BJ (cell line): ENCODE data around the gene PKN2. TPM values are rescaled to one million over a fixed set of nuclear protein-coding genes. Genes with fewer than 3 reads are reported as not detected.

Experiments
- CTCF ChIA-PET: fragments of 350-600 bp; formaldehyde crosslinking; extraction: SDS; loops from one replicate; lab custom pipeline; 2021; ENCODE audit warnings: antibody characterized with exemption, inconsistent platforms; lab: Yijun Ruan, JAX
- POLR2A ChIA-PET: fragments of 300-600 bp; sonication (Branson Sonifier 250); formaldehyde crosslinking; extraction: SDS; loops from one replicate; lab custom pipeline; 2021; ENCODE audit warnings: antibody characterized with exemption; lab: Charles Lee
- DNase-seq: peaks from one replicate; pipeline ENCODE4 v3.0.0-alpha.2; 2011; ENCODE audit warnings: low read depth
- H3K27me3 ChIP-seq: 2 replicates; pipeline ENCODE4 v1.6.0; 2011; ENCODE audit warnings: low read length; ENCODE audit not compliant: control insufficient read depth, insufficient read depth
- H3K36me3 ChIP-seq: 2 replicates; pipeline ENCODE4 v1.5.1; 2011; ENCODE audit warnings: low read length; ENCODE audit not compliant: control insufficient read depth, insufficient read depth
- H3K4me3 ChIP-seq: 2 replicates; pipeline ENCODE4 v1.5.1; 2011; ENCODE audit warnings: low read depth, mild to moderate bottlenecking, control low read depth, low read length
- polyA plus RNA-seq: library from polyadenylated mRNA; depleted of rRNA; stranded (reverse); fragments of >200 nt; gene quantifications from 2 replicates; pipeline ENCODE4 v1.2.3, GENCODE V29; 2011
- TF ChIP-seq, protein P1 (sequence below): IDR thresholded peaks from 2 replicates; pipeline ENCODE4 v1.5.1; 2011; ENCODE audit warnings: low read depth, mild to moderate bottlenecking, control low read depth, inconsistent platforms, low read length, moderate library complexity; ENCODE audit not compliant: insufficient read depth

The PKN2 gene
- polyA plus RNA-seq, 1 experiment = 9.5 TPM

DNA sequence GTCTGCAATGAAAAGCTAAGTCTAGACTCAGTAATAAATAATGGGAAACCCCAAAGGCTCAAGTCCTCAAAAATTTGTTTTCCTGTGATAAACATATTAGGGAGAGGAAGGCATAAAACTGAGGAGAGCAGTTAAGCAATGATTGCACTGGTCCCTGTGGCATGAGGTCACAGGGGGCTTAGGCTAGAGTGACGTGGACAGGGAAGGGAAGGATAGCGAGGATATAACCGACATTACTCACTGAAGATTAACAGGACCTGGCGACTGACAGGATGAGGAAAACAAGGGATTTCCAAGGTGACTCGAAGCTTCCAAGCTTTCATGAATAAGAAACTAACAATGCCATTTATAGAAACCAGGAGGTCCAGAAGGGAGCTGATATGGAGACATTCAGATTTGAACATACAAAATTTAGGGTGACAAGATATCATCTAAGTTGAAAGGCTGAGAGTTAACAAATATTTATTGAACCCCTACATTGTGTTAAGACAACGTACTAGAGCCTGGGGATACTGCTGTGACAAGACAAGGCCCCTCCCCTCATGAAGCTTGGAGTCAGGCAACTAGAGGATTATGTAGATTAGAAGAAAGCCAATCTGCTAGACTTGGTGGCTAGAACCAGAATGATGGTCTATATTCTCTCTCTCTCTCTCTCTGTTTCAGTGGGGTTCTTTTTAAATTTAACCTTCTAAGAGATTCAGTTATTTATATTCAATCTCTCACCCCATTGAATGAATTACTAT lies 33.2 kb upstream of the PKN2 start:
- TF ChIP-seq, protein P1, sequence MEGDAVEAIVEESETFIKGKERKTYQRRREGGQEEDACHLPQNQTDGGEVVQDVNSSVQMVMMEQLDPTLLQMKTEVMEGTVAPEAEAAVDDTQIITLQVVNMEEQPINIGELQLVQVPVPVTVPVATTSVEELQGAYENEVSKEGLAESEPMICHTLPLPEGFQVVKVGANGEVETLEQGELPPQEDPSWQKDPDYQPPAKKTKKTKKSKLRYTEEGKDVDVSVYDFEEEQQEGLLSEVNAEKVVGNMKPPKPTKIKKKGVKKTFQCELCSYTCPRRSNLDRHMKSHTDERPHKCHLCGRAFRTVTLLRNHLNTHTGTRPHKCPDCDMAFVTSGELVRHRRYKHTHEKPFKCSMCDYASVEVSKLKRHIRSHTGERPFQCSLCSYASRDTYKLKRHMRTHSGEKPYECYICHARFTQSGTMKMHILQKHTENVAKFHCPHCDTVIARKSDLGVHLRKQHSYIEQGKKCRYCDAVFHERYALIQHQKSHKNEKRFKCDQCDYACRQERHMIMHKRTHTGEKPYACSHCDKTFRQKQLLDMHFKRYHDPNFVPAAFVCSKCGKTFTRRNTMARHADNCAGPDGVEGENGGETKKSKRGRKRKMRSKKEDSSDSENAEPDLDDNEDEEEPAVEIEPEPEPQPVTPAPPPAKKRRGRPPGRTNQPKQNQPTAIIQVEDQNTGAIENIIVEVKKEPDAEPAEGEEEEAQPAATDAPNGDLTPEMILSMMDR = no peak
- no peaks in the 10 kb centered on the region for H3K36me3 ChIP-seq
- ChIA-PET POLR2A (no interaction called here), CTCF (interaction anchor here (0.7 to 1.3 kb wide), 2 partner anchors 93 to 226 kb away, joined by 4 to 6 read pairs; no protein-coding TSS in a partner anchor)
- no peak overlapping the region for H3K4me3 ChIP-seq
- no peak for DNase-seq
- no peaks in the 10 kb centered on the region for H3K27me3 ChIP-seq

DNA sequence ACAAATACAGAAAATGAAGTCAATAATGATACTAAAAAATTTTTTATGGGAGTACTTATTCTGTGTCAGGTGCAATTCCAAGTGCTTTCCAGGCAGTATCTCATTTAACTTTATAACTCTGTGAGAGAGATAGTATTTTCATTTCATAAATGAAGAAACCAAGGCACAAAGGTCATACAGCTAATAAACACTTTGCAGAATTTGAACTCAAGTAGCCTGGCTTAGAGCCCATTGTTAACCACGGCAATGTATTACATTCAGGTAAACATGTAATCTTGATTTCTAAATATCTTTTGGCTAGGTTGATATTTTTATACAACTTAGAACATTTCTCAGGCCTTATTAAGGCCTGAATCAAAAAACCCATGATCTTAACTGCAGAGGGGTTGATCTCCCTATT lies 28.9 kb upstream of the PKN2 start:
- TF ChIP-seq, protein P1 = no peak
- POLR2A ChIA-PET = no interaction called here
- CTCF ChIA-PET = interaction anchor here (0.7 to 3.9 kb wide), 16 partner anchors 8 to 234 kb away, joined by 3 to 33 read pairs (median 4); no protein-coding TSS in a partner anchor
- no peaks in the 10 kb centered on the region for H3K27me3 ChIP-seq
- no peaks in the 10 kb centered on the region for H3K36me3 ChIP-seq
- DNase-seq = no peak
- no peak overlapping the region for H3K4me3 ChIP-seq

DNA sequence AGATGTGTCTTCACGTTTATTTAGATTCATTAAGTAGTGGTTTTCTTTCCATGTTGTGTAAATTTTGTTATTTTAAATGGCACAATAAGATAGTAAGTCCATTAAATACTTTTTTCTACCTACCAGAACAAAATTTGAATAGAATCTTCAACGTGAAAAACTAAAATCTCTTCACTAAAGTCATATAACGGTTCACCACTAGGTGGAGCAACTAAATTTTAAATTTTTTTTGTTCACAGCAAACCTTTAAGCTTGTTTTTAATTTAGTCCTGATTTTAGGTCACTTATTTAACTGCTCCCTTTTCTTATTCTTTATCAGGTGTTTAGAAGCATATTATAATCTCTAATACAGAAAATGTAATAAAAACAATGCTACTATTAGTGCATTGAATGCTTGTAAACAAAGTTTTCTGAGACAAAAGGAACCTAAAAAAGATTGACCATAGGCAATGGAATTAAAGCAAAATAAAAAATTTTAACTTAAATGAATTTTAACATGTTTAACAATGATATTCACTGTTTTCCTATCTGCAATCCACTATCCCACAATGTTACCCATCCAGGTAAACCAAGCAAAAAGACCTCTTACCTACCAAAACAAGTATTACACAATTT lies 28.3 kb upstream of the PKN2 start:
- POLR2A ChIA-PET = no interaction called here
- Histone ChIP-seq H3K36me3 (no peaks in the 10 kb centered on the region), H3K27me3 (no peaks in the 10 kb centered on the region), H3K4me3 (no peak overlapping the region)
- CTCF ChIA-PET = interaction anchor here (0.7 to 3.9 kb wide), 15 partner anchors 9 to 233 kb away, joined by 3 to 33 read pairs (median 4); no protein-coding TSS in a partner anchor
- DNase-seq = peak; percentile 1
- TF ChIP-seq, protein P1 = peak; percentile 57

DNA sequence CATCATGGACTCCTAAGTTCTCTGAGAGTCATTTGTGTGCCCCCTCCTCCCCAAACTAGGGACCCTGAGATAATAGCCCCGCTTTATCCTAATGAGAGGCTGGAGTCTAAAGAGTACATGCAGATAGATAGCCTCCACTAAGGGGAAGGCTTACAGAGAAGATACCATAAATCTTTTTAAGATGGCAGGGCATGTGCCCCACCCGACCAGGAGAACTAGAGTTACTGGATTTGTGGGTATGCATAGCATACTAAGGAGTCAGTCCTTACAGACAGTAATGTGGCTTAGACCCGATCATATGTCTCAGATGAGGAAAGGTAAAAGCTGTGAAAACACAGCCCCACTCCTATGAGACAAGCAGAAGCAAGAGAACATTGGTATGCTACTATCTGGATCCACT lies 25.7 kb upstream of the PKN2 start:
- TF ChIP-seq, protein P1 = no peak
- CTCF ChIA-PET = interaction anchor here (1.3 kb wide), 1 partner anchor 220 kb away, joined by 5 read pairs; no protein-coding TSS in a partner anchor

DNA sequence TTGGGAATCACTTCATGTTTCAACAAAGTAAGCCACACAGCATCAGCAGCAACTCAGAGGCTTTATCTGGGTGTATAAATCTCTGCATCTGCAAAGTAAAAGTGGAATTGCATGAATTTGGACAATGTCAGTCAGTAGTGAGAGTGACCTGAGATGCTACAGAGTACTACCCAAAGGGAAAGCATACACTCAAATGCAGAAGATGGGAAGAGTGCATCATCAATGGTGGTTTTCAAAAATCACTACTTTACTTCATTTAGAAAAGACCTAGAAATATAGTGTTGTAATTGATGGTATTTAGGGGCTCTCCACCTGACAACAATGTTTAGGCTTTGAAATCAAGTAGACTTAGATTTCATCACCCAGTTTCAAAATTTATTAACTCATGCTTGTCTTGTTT lies 24.5 kb upstream of the PKN2 start:
- POLR2A ChIA-PET = no interaction called here
- CTCF ChIA-PET = interaction anchor here (1.3 kb wide), 1 partner anchor 219 kb away, joined by 5 read pairs; no protein-coding TSS in a partner anchor
- TF ChIP-seq, protein P1 = no peak
- H3K4me3 ChIP-seq = no peak overlapping the region
- no peaks in the 10 kb centered on the region for H3K36me3 ChIP-seq
- no peak for DNase-seq
- no peaks in the 10 kb centered on the region for H3K27me3 ChIP-seq

More for the DNA sequence above, 25.7 kb upstream of the PKN2 start:
- POLR2A ChIA-PET = no interaction called here
- H3K4me3 ChIP-seq = no peak overlapping the region
- no peak for DNase-seq
- no peaks in the 10 kb centered on the region for H3K27me3 ChIP-seq
- no peaks in the 10 kb centered on the region for H3K36me3 ChIP-seq
